ENCODE results near the gene FBXL22.

GRCh38 chr15:63587527-63587926 is 9.7 kb upstream of the FBXL22 start:
- no peak for TF ChIP-seq CTCF (IDR thresholded peaks at IDR 0.05; ENCODE audit: insufficient read depth, low read depth, low read length)
- TF ChIP-seq EZH2 (IDR thresholded peaks at IDR 0.05; ENCODE audit: insufficient read depth, low read length), result no peak

Data from astrocyte (in vitro differentiated cells and primary cell).